Cerebellar nuclear complex (tissue), 1 donor: Measurements from ENCODE around the gene SERPINB6.
"Not testable (repeated sequence)": the region's sequence is repeated elsewhere in the genome, so short reads cannot be mapped to it uniquely, and the experiment has no call there.

Source experiments
- DNase-seq, 2 experiments: peaks; one replicate each; lab custom pipeline; 2025; lab: John Stamatoyannopoulos, UW

Gene SERPINB6

DNA sequence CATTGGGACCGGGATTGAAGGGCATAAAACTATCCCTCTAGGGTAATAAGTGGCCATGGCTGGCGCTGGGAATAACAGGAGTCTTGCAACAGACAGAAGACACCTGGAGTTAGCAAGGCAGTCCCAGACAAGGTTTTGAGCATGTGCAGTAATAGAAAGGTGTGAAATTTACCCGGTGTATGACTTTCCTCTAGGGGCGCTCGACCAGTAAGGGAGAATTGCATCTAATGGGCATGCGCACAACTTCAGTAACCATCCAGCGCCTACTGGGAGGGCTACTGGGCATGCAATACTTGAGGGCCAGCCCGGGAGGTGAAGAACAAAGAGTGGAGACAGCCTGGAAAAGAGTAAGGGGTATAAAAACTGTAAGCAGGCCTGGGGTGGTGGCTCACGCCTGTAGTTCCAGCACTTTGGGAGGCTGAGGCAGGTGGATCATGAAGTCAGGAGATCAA, 32.7 kb downstream of the SERPINB6 start:
- DNase-seq, result no peak

- no peak for DNase-seq
Observed at GRCh38 chr6:2938004-2938631, 33.2 kb downstream of the SERPINB6 start.

GRCh38 chr6:2937627-2938003, 33.8 kb downstream of the SERPINB6 start:
- DNase-seq, result no peak

DNA sequence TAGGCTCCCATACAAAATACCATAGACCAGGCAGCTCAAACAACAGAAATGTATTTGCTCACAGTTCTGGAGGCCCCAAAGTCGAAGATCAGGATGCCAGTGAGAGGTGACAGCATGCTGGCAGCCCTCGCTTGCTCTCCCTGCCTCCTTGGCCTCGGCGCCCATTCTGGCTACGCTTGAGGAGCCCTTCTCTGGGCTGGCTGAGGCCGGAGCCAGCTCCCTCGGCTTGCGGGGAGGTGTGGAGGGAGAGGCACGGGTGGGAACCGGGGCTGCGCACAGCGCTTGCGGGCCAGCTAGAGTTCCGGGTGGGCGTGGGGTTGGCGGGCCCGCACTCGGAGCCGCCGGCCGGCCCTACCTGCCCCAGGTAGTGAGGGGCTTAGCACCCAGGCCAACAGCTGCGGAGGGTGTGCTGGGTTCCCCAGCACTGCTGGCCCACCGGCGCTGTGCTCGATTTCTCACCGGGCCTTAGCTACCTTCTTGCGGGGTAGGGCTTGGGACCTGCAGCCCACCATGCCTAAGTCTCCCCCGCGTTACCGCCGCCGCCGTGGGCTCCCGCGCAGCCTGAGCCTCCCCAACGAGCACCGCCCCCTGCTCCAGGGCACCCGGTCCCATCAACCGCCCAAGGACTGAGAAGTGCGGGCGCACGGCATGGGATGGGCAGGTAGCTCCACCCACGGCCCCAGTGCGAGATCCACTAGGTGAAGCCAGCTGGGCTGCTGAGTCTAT, 35.6 kb downstream of the SERPINB6 start:
- DNase-seq, result no peak

DNA sequence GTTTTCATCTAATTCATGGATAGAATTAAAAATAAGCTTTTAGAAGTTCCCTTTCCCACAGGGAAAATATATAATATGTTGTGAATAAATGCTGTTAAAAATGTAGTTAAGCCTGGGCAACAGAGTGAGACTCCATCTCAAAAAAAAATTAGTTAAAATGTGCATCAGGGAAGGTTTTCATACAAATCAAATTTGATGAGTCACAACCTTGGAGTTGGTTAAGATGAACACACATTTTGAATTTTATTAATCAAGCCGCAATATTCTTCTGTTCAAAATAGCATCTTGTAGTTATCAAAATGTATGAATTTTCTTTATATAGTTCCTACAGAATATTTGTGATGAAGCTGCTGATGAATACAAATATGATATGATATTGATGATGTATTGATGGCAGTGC, 37.3 kb downstream of the SERPINB6 start:
- DNase-seq, result no peak

DNA sequence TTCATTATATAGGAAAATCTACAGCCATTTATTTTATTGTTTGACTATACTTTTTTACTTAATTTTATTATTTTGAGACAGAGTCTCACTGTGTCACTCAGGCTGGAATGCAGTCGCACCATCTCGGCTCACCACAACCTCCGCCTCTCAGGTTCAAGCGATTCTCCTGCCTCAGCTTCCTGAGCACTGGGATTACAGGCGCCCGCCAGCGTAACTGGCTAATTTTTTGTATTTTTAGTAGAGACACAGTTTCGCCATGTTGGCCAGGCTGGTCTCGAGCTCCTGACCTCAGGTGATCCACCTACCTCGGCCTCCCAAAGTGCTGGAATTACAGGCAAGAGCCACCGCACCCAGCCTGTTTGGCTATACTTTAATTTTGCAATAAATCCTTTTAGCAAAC, 38.5 kb downstream of the SERPINB6 start:
- not testable (repeated sequence) for DNase-seq

DNA sequence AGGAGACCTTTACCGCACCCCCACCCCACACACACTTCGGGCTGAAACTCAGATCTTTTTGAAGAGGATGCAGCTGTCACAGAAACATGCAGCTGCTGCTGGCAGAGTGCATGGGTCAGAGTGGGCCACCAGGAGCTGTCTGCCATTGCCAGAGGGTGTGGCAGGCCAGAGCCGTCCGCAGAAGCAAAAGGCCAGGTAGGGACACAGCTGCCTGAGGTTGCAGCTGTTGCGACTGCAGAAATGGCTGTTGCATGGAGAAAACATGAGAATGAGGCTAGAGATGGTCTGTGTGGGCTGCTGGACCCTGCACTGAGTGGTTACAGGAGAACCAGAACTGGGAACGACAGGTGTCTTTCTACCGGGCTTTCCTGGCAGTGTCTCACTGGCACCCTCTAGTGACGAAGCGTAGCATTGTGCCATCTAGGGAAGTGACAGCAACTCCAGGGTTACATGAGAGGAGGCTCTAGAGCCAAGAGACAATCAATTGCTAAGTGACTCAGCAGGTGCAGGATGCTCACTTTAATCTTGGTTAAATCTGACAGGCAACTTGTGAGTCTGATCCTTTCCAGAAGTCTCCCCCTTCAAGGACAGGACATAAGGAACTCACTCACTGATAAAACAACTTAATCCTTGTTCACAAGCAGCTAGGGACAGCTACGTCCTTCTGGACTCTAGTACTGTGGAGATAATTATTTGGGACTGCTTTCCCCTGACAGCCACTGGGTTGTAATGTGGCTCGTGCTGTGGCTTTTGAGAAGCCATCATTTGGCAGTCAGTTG, 39.2 kb downstream of the SERPINB6 start:
- DNase-seq, result peak; percentile 29 to 87

DNA sequence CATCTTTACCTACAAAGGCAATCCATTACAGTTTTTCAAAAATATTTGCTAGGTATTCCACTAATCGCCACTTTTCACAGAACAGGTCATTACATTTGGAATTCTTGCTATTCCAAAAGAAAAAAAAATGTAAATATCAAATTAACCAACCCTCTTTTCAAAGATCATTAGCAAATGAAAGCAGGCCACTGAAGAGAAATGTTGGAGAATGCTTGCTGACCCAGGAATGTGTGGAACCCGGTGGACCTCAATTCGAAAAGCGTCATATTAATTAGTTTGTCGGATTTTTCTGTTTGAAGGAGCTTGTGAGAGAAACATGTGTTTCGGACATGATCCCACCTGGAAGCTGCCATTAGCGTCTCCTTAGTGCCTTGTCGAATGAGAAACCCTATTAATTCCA, 40.3 kb downstream of the SERPINB6 start:
- DNase-seq, result no peak

GRCh38 chr6:2927931-2928330, 43.4 kb downstream of the SERPINB6 start:
- DNase-seq, result not testable (repeated sequence)

DNA sequence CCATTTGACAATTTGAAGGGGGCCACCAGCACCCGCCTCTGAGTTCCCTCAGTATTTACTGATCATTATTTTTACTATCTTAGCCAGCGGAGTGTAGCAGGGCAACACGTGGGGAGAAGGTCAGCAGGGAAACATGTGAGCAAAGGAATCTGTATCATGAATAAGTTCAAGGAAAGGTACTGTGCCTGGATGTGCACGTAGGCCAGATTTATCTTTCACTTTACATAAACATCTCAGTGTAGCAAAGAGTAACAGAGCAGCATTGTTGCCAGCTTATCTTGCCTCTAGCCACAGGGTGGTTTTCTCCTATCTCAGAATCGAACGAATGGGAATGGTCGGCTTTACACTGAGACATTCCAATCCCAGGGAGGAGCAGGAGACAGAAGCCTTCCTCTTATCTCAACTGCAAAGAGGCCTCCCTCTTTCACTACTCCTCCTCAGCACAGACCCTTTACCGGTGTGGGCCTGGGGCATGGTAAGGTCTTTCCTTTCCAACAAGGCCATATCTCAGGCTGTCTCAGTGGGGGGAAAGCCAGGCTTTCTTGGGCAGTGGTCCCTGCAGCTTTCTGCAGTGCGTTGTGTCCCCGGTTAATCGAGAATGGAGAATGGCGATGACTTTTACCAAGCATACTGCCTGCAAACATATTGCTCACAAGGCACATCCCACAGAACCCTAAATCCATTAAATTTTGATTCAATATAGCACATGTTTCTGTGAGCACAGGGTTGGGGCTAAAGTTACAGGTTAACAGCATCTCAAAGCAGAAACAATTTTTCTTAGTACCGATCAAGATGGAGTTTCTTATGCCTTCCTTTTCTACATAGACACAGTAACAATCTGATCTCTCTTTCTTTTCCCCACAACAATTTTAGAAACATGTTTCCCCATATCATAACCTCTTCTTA, 45.3 kb downstream of the SERPINB6 start:
- DNase-seq, result not testable (repeated sequence)

DNA sequence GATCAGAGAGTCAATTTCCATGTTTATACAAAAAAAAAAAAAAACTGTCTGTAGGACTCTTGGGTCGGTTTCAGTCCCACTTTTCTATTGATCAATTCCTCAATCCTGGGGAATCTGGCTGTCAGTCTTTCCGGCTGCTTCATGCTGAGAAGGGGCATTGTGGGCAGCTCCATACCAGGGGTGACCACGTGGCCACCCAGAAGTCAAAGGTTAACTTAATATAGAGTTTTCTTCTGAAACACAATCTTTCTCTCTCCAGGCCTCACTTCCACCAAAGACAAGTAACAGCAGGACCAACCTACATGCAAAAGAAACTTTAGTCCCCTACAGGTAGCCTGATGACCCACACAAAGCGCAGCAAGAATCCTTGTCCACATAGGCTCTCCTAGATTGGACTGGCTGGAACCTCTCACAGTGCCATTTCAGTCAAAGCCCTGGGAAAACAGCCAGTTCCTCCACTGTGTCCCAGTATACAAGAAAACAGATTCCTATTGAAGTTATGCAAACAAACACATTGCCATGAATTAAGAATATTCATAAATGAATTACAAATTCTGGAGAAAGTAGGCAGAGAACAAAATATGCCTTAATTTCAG, 49.7 kb downstream of the SERPINB6 start:
- DNase-seq, result no peak

DNA sequence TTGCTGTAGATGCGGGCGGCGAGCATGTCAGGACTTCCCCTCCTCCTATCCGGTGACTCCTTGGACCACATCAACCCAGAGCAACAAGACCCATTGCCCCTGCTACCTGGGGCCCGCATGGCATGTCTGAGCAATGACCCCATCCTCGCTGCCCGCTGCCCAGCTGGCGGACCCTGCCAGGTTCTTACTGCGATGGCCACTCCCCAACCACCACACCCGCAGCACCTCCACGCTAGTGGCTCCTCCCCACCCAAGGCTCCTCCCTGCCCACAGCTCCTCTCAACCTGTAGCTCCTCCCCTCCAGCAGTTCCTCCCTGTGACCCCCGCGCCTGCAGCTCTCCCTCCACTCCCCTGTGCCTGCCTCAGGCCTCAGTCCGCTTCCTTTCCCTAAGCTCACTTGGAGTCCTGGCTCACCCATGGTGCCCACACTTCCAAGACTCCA, 50.7 kb downstream of the SERPINB6 start:
- DNase-seq, result no peak

DNA sequence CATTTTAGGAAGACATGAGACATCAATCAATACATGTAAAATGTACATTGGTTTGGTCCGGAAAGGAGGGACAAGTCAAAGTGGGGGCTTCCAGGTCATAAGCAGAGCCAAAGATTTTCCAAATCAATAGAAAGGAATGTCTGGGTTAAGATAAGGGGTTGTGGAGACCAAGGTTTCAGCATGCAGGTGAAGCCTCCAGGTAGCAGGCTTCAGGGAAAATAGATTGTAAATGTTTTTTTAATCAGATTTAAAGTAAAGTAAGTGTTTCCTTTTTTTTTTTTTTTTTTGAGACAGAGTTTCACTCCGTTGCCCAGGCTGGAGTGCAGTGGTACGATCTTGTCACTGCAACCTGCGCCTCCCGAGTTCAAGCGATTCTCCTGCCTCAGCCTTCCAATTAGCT, 51.5 kb downstream of the SERPINB6 start:
- no peak for DNase-seq

DNA sequence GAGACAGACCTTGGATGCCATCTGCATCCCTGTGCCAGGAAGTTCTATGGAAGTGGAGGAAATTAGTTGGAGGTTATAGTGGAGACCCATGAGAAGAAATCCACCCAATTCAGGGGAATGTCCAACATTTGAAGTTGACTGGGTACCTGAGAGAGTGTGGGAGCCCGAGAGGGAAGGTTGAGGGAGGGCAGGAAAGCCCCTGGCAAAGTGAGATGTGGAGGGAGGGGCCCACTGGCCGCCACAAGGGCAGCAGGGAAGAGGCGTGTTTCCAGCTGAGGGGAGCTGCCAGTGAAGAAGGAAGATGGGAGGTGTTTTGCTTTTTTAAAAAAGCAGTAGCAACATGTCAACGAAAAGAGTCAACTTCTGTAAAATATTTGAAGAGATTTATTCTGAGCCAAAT, 52.0 kb downstream of the SERPINB6 start:
- no peak for DNase-seq

GRCh38 chr6:2918936-2919335, 52.4 kb downstream of the SERPINB6 start:
- DNase-seq, result no peak

DNA sequence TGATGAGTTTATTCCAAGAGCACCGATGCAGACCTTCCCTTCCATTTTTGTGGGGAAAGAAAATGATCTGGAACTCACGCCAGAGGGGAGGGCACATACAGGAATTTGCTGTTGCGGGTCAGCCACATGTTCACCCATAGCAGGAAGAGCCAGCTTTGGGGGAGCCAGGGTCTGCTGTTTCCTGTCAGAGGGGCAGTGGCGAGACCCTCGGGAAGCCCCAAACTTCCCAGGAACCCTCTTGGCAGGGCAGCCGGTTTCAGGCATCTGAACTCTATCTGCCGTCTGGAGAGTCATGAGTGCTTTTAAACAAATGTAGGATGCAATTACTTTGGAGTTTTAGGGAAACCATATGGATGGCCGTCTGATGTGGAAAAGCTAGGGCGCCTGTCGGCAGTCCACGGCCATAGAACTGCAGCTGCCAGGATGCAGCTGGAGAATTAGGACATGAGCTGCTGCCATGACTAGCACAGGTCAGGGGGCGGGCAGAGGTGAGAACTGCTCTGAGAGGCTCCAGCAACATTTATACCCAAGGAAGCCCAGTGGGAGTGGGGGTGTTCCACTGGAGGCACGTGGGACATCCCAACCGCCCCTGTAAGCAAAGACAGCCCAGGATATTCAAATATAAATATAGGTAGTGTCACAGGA, 53.4 kb downstream of the SERPINB6 start:
- DNase-seq, result no peak

DNA sequence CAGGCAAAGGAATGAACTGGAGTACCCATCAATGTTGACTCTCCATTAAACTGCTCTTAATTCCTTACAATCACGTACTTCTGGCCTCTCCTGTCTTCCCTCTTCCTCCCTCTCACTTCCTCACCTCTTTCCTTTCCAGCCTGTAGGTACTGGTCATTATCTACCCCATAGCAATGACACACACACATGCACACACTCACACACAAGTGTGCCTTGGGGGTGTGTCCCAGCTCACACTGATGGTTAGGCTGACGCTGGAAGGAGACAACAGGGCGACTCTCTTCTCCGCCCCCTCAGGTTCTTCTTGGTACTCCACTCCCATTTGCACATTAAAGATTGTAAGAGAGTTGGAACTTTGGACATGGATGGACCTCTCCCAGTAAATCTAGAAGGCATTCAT, 54.3 kb downstream of the SERPINB6 start:
- no peak for DNase-seq

- no peak for DNase-seq
Observed at GRCh38 chr6:2916158-2916925, 55.0 kb downstream of the SERPINB6 start.

GRCh38 chr6:2915150-2915549, 56.2 kb downstream of the SERPINB6 start:
- DNase-seq, result no peak

DNA sequence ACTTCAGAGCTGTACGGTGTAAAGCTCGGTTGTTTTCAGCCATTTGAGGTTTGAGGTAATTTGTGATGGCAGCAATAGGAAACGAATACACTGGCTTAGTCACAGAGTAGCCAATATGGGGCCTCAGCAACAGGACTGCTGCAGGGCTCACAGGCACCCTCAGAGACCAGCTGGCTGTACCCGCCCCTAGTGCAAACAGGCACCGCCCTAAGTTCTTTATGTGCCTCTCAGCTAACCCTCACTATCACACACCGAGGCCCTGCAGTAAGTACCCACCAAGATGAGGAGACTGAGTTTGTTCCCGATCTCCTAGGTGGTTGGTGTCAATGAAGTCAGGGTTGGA, 57.1 kb downstream of the SERPINB6 start:
- no peak for DNase-seq
